Choroid plexus epithelial cell (primary cell): ENCODE results near the gene ANXA9.

ENCODE experiments used
- DNase-seq: peaks from one replicate; pipeline ENCODE4 v3.0.0-alpha.2; 2010; ENCODE audit warnings: low read depth
- H3K4me3 ChIP-seq: 2 replicates; pipeline ENCODE4 v1.5.1; 2011; ENCODE audit warnings: low read depth, mild to moderate bottlenecking, control low read depth, low read length, moderate library complexity
- TF ChIP-seq, protein P1 (sequence below): conservative IDR thresholded peaks from 2 replicates; pipeline ENCODE4 v1.5.1; 2011; ENCODE audit warnings: low read depth, mild to moderate bottlenecking, control low read depth, inconsistent platforms, low read length, moderate library complexity

Gene ANXA9

DNA sequence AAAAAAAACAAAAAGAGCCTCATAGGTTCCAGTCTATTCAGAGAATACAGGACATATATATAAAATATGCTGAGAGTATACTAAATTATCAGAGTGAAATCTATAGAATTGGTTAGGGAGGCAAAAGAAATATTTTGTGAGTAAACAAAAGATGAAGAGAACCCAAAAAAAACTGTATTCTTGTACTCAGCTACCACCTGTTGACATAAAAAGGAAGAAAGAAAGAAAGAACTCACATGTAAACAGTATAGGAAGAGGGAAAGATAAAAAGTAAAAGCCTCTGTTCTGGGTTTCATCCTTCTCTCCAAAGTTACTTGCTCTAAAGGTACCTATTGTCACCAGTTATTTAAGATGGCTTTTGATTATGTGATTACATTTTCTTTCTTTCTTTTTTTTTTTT lies 44.4 kb downstream of the ANXA9 start:
- no peak for DNase-seq
- TF ChIP-seq, protein P1, sequence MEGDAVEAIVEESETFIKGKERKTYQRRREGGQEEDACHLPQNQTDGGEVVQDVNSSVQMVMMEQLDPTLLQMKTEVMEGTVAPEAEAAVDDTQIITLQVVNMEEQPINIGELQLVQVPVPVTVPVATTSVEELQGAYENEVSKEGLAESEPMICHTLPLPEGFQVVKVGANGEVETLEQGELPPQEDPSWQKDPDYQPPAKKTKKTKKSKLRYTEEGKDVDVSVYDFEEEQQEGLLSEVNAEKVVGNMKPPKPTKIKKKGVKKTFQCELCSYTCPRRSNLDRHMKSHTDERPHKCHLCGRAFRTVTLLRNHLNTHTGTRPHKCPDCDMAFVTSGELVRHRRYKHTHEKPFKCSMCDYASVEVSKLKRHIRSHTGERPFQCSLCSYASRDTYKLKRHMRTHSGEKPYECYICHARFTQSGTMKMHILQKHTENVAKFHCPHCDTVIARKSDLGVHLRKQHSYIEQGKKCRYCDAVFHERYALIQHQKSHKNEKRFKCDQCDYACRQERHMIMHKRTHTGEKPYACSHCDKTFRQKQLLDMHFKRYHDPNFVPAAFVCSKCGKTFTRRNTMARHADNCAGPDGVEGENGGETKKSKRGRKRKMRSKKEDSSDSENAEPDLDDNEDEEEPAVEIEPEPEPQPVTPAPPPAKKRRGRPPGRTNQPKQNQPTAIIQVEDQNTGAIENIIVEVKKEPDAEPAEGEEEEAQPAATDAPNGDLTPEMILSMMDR = no peak
- no peak overlapping the region for H3K4me3 ChIP-seq

DNA sequence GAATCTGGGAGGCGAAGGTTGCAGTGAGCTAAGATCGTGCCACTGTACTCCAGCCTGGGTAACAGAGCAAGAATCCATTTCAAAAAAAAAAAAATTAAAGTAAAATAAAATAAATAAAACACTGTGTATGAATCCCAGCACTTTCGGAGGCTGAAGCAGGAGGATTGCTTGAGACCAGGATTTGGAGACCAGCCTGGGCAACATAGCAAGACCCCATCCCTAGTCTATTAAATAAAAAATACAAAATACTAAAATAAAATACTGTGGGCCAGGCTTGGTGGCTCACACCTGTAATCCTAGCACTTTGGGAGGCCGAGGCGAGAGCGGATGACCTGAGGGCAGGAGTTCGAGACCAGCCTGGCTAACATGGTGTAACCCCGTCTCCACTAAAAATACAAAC lies 50.1 kb downstream of the ANXA9 start:
- no peak for DNase-seq
- TF ChIP-seq, protein P1 = no peak
- H3K4me3 ChIP-seq = no peak overlapping the region

DNA sequence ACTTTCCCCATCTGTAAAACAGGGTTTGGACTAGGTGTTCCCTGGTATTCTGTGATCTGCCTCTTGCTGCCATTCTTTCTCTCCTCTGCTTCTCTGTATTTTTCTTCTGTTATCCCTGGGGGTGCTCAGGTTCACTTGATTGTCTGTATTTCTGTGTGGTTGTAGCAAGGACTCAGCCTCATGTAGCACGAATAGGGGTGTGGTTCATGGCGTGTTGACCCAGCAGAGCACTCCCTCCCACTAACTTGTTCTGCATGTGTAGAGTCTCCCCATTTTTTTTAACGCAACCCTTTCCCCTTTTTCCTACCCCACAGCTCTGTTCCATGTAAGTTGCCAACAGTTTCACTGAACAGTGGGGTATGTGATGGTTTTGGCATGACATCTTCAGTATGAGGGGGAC lies 53.1 kb downstream of the ANXA9 start:
- DNase-seq = no peak
- H3K4me3 ChIP-seq = no peak overlapping the region
- TF ChIP-seq, protein P1 = no peak

DNA sequence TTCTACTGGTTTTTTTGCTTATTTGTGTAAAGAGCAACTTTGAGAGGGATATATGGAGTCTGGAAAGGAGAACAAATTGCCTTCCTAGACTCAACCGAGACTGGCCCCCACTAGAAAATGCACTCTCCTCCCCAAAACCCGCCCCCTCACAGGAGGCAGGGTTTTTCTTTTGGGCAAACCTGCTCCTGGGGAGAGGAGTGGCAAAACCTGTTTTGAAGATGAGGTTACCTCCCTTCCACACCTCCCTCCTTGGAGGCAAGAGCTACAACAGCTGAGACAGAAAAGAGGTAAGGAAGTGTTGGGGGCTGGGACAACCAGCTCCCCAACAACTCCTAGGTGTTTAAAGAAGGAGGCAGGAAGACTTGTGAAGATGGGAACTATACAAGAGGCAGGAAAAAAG lies 54.3 kb downstream of the ANXA9 start, which contains the start of gene BNIPL:
Gene BNIPL, plus strand, starts transcription at position 231 of the 400 bp plus-strand sequence. Its CDS starts 140 bp downstream, at position 371.
- TF ChIP-seq, protein P1 = no peak
- H3K4me3 ChIP-seq = no peak within 1 kb of the TSS

DNA sequence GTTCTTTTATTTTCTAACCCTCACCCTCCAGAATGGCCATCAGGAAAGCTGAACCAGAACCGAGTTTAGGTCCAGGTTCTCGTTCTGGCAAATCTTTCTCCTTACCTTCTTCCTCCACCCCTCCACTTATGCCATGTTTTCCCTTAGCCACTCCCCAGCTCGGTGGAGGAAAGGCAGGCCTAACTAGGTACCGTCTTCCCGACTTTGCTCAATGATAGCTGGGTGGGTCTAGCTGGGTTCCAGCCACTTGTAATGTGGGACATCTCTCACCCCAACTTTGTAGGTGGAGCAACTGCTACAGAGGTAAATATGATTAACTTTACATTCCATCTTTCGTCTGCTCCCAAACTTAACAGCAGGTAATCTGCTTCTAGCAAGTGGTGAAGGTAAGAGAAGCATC lies 54.9 kb downstream of the ANXA9 start:
- DNase-seq = no peak
- H3K4me3 ChIP-seq = no peak overlapping the region
- TF ChIP-seq, protein P1 = no peak

More for the DNA sequence above, 54.3 kb downstream of the ANXA9 start, which contains the start of gene BNIPL:
- DNase-seq = no peak

DNA sequence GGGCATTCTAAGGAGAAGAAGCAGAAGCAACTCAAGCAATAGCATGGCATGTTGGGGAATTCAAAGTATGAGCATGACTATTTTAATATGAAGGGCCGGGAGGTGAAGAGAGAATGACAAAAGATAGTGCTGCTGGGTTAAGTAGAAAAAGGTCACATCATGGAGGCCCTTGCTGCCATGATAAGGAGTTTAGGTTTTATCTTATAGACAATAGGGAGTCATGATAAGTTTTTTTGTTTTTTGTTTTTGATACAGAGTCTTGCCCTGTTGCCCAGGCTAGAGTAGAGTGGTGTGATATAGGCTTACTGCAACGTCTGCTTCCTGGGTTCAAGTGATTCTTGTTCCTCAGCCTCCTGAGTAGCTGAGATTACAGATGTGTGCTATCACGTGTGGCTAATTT lies 57.4 kb downstream of the ANXA9 start:
- H3K4me3 ChIP-seq = no peak overlapping the region
- no peak for DNase-seq
- TF ChIP-seq, protein P1 = no peak

DNA sequence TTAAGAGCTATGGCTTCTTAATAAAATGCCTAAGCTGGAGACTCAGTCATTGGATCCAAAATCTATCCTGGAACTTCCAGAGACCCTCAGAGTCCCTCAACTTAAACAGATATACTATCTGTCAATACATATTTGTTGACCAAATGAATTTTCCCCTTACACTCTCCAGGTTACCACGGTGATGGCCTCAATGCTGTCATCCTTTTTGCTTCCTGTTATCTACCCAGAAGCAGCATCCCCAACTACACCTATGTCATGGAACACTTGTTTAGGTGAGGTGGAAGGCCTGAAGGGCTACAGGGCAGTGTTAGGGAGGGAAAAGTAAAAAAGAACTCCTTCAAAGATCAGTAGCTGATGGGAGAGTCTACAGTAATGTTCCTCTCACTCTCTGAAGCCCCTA lies 61.1 kb downstream of the ANXA9 start:
- no peak for DNase-seq
- TF ChIP-seq, protein P1 = no peak
- H3K4me3 ChIP-seq = no peak overlapping the region
